Activated CD8-positive, alpha-beta memory T cell treated with anti-CD3 and anti-CD28 coated beads for 1 hour (primary cell): ENCODE results near the gene KCNE4.
"Not testable (repeated sequence)": the region's sequence is repeated elsewhere in the genome, so short reads cannot be mapped to it uniquely, and the experiment has no call there.

ENCODE experiments used
- DNase-seq, 2 donors: peaks; one replicate each; pipeline ENCODE4 v3.0.0-alpha.2; 2020; ENCODE audit warnings: low read depth in 1 of 2; ENCODE audit errors: extremely low read depth in 1 of 2

KCNE4 gene

GRCh38 chr2:223056701-223057418 lies 4.9 kb downstream of the KCNE4 start:
- DNase-seq: no peak

DNA sequence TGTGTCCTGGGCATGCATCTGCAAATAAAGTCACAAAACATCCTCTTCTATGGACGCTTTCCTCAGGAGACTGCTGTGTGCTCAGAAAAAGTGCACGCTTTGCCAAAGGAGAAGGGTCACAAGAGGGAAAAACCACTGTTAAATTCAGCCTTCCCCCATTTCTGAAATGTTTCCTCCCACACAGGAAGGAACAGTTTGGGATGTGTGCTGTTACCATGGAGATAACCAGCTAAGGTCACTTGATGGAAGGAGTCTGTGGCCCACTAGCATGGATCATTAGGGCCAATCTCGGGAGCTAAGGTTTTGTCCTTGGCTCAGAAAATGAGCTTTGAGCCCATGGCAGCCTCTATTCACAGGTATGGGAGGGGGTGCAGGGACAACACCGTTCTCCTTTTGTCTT lies 5.6 kb downstream of the KCNE4 start:
- DNase-seq: no peak

DNA sequence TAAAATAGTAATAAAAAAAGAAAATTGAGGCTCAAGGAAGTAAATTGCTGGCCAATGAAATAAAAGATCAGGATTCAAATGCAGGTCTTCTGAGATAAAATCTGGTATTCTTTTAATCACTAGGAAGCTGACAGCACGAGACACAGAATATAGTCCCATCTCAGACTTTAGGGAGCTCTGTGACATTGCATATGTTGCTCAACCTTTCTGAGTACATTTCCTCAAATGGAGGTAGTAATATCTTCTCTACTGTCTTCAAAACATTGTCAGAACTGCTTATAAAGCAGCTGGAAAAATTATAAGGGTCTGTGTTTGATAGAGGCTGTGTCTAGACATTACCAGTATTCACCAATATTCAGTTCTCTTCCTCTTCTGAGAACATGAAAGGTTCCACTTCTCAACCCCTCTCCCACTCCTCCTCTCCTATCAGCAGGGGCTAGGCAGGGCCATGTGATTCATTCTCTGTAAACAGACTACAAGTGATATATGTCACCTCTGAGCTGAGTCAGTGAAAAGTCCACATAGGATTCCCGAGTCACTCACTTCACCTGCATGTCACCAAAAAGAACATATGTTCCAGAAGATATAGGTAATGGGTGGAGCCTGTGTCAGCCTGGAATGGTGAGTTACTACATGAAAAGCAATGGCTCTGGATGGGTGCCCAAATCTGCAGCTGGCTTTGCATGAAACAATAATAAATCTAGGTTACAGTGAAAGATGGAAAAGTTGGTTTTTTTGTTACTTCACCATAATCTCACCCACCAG lies 7.1 kb downstream of the KCNE4 start:
- DNase-seq: no peak

- no peak for DNase-seq
Observed at GRCh38 chr2:223060201-223060825, 8.3 kb downstream of the KCNE4 start.

GRCh38 chr2:223062396-223062795 lies 10.4 kb downstream of the KCNE4 start:
- no peak for DNase-seq

GRCh38 chr2:223065107-223065506 lies 13.1 kb downstream of the KCNE4 start:
- no peak for DNase-seq

GRCh38 chr2:223066721-223067120 lies 14.7 kb downstream of the KCNE4 start:
- no peak for DNase-seq

DNA sequence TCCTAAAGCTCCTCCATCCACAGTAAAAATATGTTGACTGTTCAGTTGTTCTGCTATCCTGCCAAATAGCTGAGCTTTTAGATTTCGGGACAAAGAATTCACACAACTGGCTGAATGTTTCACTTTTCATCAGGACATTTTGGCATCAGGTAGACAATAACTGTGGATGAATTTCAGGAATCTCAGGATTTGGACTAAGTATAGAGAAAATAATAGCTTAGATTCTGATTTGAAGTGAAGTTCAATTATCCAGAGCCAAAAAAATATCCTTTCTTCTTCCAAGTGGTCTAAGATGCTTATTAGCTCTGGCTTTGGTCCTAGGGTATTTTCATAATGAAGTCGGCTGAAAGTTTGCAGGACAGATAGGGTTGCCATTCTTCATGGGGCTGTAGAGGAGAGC lies 16.1 kb downstream of the KCNE4 start:
- no peak for DNase-seq

DNA sequence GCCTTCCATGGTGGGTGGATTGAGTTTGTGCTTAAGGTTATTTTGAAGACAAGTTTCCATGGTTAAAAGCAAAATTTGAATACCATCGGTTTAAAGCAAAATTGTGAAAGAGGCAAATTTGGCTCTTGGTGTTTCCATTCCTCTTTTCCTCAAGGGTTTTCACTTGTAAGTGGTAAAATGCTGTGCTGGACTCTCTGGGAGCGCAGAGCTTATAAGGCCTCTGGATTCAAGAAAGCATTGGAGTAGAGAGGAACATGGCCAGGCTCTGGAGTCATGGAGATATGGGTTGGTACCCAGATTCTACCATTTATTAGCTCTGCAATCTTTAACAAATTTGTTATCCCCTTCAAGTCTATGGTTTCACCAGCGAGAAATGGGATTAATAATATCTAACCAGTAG lies 17.5 kb downstream of the KCNE4 start:
- no peak for DNase-seq

DNA sequence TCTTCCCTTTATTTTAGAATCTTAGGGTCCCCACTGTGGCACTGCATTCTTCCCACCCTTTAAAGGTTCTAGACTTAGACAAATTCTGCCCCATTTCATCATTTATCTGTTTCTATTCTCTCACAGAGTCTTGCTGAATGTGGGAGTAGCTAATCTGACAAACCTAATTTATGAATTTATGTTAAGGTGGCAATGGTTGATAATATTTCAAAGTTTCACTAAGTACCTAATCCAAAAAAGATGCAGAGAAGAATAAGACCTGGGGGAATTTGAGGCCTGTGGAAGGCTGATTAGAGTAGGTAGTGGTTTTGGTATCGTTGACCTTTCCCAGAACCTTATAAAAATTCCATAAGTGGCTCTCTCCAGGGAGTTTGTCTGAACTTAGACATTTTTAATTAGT lies 18.0 kb downstream of the KCNE4 start:
- no peak for DNase-seq

GRCh38 chr2:223071139-223071538 lies 19.1 kb downstream of the KCNE4 start:
- no peak for DNase-seq

GRCh38 chr2:223072826-223073225 lies 20.8 kb downstream of the KCNE4 start:
- no peak for DNase-seq

DNA sequence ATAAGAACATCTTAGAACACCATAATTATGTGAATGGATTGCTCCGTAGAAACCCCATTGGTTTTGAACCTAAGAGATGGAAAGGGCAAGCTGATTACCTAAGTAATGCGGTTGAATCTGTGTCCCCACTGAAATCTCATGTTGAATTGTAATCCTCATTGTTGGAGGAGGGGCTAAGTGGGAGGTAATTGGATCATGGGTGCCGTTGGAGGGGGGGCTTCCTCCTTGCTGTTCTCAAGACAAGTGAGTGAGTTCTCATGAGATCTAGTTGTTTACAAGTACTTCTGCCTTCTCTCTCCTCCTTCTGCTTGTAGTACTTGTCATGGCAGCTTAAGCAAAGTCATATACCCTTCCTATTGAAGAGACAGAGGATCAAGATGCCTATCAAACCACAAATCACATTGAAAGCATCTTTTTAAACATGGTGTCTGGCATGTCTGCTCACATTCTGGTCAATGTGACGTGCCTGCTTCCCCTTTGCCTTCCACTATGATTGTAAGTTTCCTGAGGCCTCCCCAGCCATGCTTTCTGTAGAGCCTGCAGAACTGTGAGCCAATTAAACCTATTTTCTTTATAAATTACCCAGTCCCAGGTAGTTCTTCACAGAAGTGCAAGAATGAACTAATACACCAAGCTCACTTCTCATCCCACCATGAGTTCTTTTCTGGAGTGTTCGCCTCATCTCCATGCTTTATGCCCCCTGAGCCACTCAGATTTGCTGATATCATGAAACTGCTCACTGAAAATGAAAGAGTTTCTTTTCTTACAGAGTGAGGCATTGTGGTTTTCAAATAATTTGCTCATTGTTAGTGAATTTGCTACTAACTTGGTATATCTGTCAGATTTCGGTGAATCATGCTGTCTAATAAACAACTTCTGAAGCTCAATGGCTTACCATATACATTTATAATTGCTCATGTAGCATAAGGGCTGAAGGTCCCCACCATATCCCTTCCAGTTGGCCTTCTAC lies 23.6 kb downstream of the KCNE4 start:
- no peak for DNase-seq

- no peak for DNase-seq
Observed at GRCh38 chr2:223076573-223076972, 24.6 kb downstream of the KCNE4 start.

GRCh38 chr2:223078482-223078881 lies 26.5 kb downstream of the KCNE4 start:
- no peak for DNase-seq

- no peak for DNase-seq
Observed at GRCh38 chr2:223079378-223079777, 27.4 kb downstream of the KCNE4 start.

DNA sequence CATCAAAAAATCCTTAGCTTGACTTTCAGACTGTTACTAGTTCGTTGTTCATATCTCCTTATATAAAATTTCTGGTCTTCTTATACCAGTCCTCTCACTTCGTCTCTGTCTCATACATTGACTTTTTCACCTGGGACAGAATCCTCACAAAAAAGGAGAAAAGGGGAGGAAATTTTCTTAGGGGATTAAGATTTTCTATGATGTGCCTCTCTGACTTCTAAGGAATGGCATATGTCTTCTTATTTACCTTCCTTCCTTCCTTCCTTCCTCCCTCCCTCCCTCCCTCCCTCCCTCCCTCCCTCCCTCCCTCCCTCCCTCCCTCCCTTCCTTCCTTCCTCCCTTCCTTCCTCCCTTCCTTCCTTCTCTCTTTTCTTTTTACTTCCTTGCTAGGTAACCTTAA lies 27.9 kb downstream of the KCNE4 start:
- DNase-seq: no peak

GRCh38 chr2:223080790-223081360 lies 28.9 kb downstream of the KCNE4 start:
- DNase-seq: not testable (repeated sequence)

GRCh38 chr2:223081789-223082188 lies 29.8 kb downstream of the KCNE4 start:
- DNase-seq: no peak

GRCh38 chr2:223082706-223083105 lies 30.7 kb downstream of the KCNE4 start:
- DNase-seq: no peak
